Activated effector memory CD4-positive, alpha-beta T cell treated with Interleukin-2 at 50 U/mL for 16 hours (primary cell): Measurements from ENCODE around the gene DNAJA1.
"Not testable (repeated sequence)": the region's sequence is repeated elsewhere in the genome, so short reads cannot be mapped to it uniquely, and the experiment has no call there.

Source experiments
- DNase-seq: peaks from one replicate; pipeline ENCODE4 v3.0.0-alpha.2; 2020

DNAJA1 gene

GRCh38 chr9:33082538-33083326 is 57.7 kb downstream of the DNAJA1 start:
- DNase-seq: no peak

- not testable (repeated sequence) for DNase-seq
Measured at GRCh38 chr9:33085672-33086071, 60.6 kb downstream of the DNAJA1 start.
